GM03348 (cell line): Measurements from ENCODE around the gene RNF208.
"Not testable (repeated sequence)": the region's sequence is repeated elsewhere in the genome, so short reads cannot be mapped to it uniquely, and the experiment has no call there.

Experiments
- DNase-seq: peaks from one replicate; pipeline ENCODE4 v3.0.0; 2012; ENCODE audit warnings: low spot score

The RNF208 gene

GRCh38 chr9:137222190-137223077 is at the start of gene RNF208:
TSS of gene RNF208 (minus strand) at chr9:137222240. CDS start at chr9:137221212, 1,028 bp downstream.
- DNase-seq: peak; percentile 32

- DNase-seq: no peak
Observed at GRCh38 chr9:137271696-137272076, 49.6 kb upstream of the RNF208 start.

GRCh38 chr9:137270929-137271695 is 49.1 kb upstream of the RNF208 start:
- DNase-seq: no peak

DNA sequence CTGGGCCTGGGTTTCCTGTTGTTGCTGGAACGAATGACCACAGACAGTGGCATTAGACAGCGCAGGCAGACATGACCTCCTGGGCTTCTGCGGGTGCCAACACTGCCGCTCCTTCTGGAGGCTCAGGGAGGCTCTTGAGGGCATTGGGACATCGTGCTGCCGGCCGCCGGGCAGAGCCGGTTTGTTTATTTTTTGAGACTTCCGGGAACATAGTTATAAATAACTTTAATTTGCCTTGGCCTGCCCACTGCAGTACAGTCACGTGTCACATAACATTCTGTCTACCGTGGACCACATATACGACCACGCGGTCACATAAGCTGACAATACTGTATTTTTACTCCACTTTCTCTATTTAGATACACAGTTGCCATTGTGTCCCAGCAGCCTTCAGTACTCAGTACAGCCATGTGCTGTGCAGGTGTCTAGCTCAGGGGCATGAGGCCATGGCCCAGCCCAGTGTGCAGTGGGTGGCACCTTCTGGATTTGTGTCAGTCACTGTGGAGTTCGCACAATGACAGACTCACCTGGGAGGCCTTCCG is 47.3 kb upstream of the RNF208 start:
- DNase-seq: no peak

GRCh38 chr9:137268538-137269201 is 46.6 kb upstream of the RNF208 start:
- DNase-seq: no peak

GRCh38 chr9:137267933-137268355 is 45.9 kb upstream of the RNF208 start:
- no peak for DNase-seq

- DNase-seq: no peak
Observed at GRCh38 chr9:137266585-137267453, 44.8 kb upstream of the RNF208 start.

GRCh38 chr9:137266162-137266527 is 44.1 kb upstream of the RNF208 start:
- no peak for DNase-seq

GRCh38 chr9:137265496-137266161 is 43.6 kb upstream of the RNF208 start:
- no peak for DNase-seq

DNA sequence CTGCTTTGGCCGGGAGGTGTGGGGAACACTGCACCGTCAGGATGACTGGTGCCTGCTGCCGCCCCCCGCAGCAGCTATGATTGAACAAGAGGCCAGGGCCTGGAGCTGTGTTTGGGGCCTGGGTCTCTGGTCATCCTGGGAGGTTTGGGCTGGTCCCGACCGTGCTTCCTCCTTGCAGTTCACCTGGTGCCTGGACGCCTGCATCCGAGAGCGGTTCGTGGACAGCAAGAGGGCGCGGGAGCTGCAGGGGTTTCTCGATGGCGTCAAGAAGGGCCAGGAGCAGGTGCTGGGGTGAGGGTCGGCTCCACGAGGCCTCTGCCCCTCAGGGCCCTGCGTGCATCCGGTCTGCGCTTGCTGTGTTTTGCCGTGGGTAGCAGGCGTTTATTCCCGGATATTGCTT is 42.0 kb upstream of the RNF208 start:
- no peak for DNase-seq

DNA sequence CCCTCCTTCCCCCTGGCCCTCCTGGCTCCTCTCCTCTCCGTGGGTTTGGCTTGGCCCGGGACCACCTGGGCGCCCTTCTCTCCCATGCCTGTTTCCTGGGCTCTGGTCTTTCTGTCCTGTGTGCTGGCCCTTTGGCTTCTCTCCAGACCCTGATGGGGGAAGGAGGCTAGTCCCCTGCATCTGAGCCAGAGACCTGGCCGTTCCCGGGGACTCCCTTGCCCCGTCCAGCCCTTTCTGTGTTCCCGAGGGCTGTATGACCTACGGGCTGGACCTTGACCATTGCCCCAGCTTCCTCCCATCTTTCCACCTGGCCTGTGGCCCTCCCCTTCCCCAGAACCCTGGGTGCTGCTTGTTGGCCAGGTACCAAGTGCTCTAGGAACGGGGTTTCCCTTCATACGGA is 41.5 kb upstream of the RNF208 start:
- no peak for DNase-seq

DNA sequence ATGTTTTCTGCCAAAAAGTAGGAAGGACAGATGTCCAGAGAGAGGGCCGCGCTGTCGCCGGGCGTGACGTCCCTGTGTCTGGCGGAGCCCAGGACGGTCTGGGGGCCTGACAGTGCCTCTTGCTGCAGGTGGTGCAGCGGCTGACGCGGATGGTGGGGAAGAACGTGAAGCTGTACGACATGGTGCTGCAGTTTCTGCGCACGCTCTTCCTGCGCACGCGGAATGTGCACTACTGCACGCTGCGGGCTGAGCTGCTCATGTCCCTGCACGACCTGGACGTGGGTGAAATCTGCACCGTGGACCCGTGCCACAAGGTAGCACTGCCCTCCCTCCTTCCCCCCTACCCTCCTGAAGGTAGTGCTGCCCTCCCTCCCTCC is 40.9 kb upstream of the RNF208 start:
- DNase-seq: no peak

DNA sequence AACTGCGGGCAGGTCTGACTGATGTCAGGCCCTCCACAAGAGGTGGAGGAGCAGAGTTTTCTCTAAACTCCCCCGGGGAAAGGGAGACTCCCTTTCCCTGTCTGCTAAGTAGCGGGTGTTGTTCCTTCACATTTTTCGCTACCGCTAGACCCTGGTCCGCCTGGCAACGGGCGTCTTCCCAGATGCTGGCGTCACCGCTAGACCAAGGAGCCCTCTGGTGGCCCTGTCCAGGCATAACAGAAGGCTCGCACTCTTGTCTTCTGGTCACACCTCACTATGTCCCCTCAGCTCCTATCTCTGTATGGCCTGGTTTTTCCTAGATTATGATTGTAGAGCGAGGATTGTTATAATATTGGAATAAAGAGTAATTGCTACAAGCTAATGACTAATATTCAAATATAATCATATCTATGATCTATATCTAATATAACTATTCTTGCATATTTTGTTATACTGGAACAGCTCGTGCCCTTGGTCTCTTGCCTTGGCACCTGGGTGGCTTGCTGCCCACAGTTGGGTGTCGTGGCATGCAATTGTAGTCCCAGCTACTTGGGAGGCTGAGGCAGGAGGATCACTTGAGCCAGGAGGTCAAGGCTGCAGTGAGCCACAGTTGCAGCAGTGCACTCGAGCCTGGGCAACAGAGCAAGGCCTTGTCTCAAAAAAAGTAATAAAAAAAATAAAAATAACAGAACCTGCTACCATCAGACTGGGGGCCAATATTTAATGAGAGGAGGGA is 40.3 kb upstream of the RNF208 start:
- DNase-seq: not testable (repeated sequence)

GRCh38 chr9:137256856-137257255 is 34.8 kb upstream of the RNF208 start:
- DNase-seq: no peak

DNA sequence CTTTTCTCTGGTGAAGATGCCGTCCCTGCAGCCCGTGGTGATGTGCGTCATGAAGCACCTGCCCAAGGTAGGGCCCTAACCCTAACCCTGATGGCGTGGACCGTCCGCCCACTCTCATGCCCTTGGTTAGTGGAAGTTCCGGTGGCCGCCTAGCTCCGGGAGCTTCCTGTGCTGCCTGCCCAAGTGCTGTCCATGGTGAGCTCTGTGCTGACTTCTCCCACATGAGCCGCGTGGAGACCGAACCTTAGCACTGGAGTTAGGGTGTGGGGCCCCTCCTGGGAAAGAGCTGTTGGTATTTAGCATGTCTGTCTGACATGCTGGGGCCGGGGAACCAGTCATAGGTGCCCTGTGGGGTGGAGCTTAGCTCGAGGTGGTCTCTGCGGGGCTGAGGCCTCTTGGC is 34.3 kb upstream of the RNF208 start:
- no peak for DNase-seq

GRCh38 chr9:137255448-137256114 is 33.5 kb upstream of the RNF208 start:
- no peak for DNase-seq

DNA sequence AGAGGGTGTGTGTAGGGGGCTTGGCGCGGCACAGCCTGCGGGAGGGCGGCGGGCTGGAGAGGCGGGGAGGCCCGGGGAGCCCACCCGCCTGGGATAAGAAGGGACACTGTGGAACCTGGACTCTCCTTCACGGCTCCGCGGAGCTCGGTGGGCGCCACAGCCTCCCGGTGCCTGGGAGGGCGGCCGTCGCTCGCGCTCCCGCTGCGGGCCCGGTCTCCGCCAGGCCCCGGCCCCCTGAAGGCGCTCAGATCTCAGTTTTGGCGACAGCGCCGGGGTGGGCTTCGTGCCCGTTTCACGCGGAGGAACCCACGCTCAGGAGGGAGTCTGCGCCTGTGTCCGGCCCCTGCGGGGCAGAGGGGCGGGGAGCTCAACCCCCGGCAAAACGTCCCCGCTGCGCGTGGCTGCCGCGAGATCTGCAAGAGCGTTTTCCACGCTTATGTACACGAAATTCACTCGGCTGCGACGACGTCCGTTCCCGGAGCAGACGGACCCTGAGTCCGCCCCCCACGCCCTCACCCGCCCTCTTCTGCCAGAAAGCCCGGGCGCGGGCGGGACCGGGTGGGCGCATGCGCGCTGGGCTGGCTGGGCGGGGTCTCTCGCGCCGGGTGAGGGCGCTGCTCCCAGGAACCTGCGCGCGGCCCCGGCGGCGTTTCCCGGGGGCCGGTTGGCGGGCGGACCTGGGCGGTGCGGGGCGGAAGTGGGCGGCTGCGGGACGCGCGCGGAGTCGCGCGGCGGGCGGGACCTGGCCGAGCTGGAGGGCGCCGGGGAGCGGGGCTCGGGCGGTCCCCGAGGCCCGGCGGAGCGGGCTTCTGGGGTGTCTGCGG is 32.8 kb upstream of the RNF208 start, which contains the start of gene NELFB:
Gene NELFB, plus strand, starts transcription at position 704 of the 824 bp plus-strand sequence.
- peak; percentile 100 for DNase-seq
